ENCODE measurements around the gene ABCB11.

GRCh38 chr2:169071455-169071854 is 40.3 kb upstream of the ABCB11 start:
- TF ChIP-seq EZH2 (IDR thresholded peaks at IDR 0.05; ENCODE audit: low read length, unreplicated experiment) (no peak), CTCF (conservative IDR thresholded peaks at IDR 0.05; ENCODE audit: low read depth, low read length) (no peak), EZH2phosphoT487 (IDR thresholded peaks at IDR 0.05; ENCODE audit: borderline replicate concordance, low read length) (no peak)
